Suprapubic skin (tissue), 3 donors: Measurements from ENCODE around the gene PRRX2.

Experiments
- CTCF ChIP-seq, 2 donors: fragments of 200-600 bp in 1 of 2; fragments of 450-650 bp in 1 of 2; sonication (generic) in 1 of 2; IDR thresholded peaks; one replicate each; pipeline ENCODE4 v1.5.1; 2016 to 2019; ENCODE audit warnings: antibody characterized with exemption in 2 of 2, mild to moderate bottlenecking in 1 of 2, moderate library complexity in 1 of 2
- EP300 ChIP-seq: sonication (generic); formaldehyde crosslinking; IDR thresholded peaks from one replicate; pipeline ENCODE4 v1.6.1; 2017; ENCODE audit warnings: antibody characterized with exemption
- POLR2A ChIP-seq, 2 donors: fragments of 450-650 bp; IDR thresholded peaks; one replicate each; pipeline ENCODE4 v1.6.1; 2017; ENCODE audit warnings: antibody characterized with exemption in 2 of 2, mild to moderate bottlenecking in 2 of 2, moderate library complexity in 2 of 2

- TF ChIP-seq CTCF (IDR thresholded peaks at IDR 0.05) (peak; percentile 92 to 97), POLR2A (IDR thresholded peaks at IDR 0.05) (no peak), EP300 (no peak)
Measured at GRCh38 chr9:129737479-129738274, 72.2 kb downstream of the PRRX2 start.
